Ovary (tissue), 1 donor: Measurements from ENCODE around the gene THAP10.
"Not testable (repeated sequence)": the region's sequence is repeated elsewhere in the genome, so short reads cannot be mapped to it uniquely, and the experiment has no call there.

ENCODE experiments used
- EP300 ChIP-seq: sonication (generic); formaldehyde crosslinking; IDR thresholded peaks from one replicate; pipeline ENCODE4 v1.6.1; 2017; ENCODE audit warnings: antibody characterized with exemption
- POLR2A ChIP-seq: fragments of 450-650 bp; IDR thresholded peaks from one replicate; pipeline ENCODE4 v1.6.1; 2017; ENCODE audit warnings: antibody characterized with exemption, mild to moderate bottlenecking, moderate library complexity

DNA sequence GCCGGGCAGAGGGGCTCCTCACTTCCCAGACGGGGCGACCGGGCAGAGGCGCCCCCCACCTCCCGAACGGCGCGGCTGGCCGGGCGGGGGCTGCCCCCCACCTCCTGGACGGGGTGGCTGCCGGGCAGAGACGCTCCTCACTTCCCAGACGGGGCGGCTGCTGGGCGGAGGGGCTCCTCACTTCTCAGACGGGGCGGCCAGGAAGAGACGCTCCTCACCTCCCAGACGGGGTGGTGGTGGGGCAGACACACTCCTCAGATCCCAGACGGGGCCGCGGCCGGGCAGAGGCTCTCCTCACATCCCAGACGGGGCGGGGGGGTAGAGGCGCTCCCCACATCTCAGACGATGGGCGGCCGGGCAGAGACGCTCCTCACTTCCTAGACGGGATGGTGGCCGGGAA is 20.7 kb downstream of the THAP10 start:
- not testable (repeated sequence) for TF ChIP-seq POLR2A, EP300
